NCI-H526 treated with DMSO at 0.1 percent for 48 hours (cell line): Measurements from ENCODE around the gene IQSEC1.

Experiments
- DNase-seq: peaks from one replicate; lab custom pipeline; 2025; lab: John Stamatoyannopoulos, UW

IQSEC1 gene

GRCh38 chr3:12934431-12934830 is 138.8 kb downstream of the IQSEC1 start:
- DNase-seq: no peak

DNA sequence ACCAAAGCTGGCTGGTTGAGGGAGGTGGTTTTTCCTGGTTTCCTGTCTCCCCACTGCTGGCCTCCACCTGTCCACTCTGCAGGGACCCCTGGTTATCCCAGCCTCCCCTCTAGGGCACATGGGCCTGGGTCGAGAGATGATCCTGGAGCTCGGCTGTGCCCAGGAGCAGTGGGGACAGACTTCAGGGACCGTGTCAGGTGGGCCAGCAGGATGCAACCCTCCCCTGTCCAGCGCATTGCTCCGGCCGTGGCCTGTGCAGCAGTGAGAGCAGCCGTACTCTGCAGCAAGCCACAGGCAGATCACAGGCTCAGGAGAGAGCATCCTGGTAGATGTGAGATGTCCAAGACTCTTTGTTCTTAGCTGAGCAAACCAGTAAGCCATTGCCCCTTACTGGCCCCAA is 139.3 kb downstream of the IQSEC1 start:
- no peak for DNase-seq

DNA sequence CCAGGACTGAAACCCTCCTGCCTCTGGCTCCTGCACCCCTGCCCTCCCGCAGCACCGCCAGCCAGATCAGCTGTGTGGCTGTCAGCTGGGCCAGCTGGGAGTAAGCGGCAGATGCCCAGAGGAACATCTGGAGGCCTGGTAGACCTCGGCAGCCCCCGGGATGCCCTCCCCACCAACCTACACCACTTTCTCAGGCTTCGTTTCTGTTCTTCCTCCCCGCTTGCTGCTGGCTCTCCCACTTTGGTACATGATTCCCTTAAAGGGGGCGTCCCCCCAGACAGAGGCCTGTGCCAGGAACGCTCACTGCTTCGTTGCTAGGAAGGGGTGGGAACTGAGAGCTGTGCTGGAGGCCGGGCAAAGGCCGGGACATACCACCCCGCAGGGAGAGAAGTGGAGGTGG is 140.5 kb downstream of the IQSEC1 start:
- no peak for DNase-seq

GRCh38 chr3:12932347-12932746 is 140.9 kb downstream of the IQSEC1 start:
- DNase-seq: no peak

DNA sequence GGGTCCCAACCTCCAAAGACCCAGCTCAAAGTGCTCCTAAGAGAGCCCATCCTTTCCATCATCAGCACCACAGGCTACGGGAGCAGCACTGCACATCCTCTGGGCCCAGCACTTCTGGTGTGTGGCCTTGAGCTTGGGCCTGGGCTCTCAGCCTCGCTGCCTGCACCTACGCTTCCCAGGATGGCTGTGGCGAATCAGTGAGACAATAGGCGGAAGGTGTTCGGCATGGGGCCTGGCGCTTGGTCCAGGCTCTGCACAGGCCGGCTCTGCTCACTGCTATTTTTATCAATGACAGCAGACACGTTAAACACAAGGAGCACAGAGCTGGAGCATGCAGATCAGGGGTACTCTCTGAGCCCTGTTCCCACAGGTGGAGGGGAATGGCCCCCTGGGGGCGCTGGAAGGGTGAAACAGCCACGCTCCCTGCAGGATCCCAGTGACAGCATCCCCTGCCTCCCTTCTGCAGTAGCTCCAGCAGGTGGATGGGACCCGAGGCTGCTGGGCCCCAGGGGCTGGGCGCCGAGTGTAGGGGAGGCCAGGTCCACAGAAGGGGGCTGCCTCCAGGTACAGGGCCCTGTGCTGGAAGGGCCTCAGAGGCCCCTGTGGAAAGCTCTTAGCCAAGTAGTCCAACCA is 141.8 kb downstream of the IQSEC1 start:
- no peak for DNase-seq

DNA sequence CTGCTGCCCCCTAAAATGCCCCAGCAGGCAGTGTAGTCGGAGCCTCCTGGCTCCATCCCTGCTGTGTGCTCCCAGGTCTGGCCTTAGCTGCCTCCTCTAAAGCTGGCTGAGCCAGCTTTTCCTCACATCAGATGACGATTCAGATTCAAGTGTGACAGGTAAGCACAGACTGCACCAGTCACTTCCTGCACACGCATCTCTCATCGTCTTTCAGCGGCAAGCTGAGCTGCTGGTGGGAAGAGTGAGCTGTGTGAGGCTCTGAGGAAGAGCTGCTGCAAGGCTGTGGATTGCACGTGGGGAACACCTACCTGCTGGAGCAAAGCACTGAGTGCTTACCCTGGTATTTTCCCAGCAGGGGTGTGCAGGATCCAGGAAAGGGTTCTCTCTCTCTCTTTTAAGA is 143.4 kb downstream of the IQSEC1 start:
- DNase-seq: no peak

DNA sequence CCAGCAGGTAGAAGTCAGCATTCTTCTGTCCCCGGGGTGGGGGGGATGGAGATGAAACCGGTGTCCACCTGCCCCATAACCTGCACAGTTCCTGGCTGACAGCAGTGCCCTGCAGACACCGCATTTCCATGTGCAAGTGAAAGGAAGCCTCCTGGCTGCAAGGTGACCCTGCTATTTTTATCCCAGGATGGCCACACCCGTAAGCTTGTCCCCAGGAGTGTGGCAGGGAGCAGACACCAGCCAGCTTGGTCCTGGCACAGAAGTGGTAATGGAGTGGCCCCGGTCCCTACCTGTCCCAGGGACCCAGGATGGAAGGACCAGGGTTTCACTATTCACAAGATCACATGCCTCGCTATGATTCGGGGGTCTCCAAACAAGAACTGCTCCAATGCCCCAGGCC is 146.6 kb downstream of the IQSEC1 start:
- no peak for DNase-seq

DNA sequence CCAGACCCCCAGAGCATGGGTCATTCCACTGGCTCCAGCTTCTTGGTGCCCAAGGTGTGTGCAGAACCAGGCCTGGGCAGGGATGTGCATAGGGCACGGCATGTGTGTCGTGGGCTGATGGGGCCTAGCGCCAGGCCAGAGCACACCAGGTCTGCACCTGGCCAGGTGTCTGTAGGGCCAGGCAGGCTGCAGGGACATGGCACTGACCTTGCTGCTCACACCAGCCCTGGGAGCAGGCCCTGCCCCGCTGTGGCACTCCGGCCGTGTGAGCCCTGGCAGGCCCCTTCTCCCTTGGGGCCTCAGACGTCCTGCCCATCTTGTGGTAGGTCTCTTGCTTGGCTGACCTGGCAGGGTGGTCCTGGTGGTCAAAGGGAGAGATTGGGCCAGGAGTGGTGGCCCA is 147.6 kb downstream of the IQSEC1 start:
- no peak for DNase-seq

GRCh38 chr3:12924437-12924836 is 148.8 kb downstream of the IQSEC1 start:
- DNase-seq: no peak

GRCh38 chr3:12922881-12923431 is 150.3 kb downstream of the IQSEC1 start:
- no peak for DNase-seq

DNA sequence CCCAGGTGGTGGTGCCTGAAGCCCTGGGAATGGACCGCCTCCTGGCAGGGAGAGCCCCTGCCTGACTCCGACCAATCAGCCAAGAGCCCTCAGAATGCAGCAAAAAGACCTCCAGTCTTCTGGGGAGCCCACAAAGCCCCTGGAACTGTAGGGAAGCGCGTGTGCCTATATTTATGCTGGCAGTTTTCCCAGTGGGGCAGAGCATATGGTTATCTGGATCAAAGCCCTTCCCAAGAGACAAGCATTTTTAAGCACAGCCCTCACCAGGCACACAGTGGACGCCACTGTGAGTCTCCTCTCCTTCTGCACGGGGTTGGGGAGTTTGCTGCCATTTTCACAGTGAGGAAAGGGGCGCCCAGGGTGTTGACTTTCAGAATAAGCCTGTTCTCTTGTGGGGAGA is 150.9 kb downstream of the IQSEC1 start:
- no peak for DNase-seq

DNA sequence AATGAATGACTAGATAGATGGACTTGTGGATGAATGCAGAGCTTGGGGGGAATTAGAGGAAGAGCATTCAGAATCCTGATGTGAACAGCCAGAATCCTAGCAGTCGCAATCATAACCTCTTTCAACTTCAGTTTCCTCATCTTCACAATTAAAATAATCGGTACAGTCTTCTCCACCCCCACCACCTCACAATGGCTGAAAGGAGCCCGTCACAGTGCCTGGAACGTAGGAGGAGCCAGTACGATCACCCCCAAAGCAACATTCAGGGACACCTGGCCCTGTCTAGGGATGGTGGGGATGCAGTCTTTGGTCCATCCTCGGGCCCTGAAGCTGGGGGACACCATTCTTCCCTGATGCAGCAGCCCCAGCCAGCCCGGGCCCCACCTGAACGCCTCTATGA is 151.5 kb downstream of the IQSEC1 start:
- no peak for DNase-seq

GRCh38 chr3:12920967-12921366 is 152.3 kb downstream of the IQSEC1 start:
- DNase-seq: no peak

GRCh38 chr3:12919205-12919604 is 154.0 kb downstream of the IQSEC1 start:
- no peak for DNase-seq

DNA sequence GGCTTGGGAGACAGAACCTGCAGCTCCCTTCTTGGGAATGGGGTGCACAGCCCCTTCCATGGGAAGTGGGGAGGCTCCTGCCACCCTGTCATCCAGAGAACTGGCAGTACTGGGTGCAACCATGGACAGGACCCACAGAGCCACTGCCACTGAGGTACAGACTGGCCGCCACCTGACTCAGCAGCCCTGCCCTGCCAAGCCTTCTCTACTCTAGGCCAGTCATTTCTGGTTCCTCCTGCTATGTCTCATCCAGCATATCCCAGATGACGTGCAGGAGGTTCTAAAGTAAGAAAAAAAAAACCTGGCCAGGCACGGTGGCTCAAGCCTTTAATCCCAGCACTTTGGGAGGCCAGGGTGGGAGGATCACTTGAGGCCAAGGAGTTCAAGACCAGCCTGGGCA is 155.0 kb downstream of the IQSEC1 start:
- no peak for DNase-seq

DNA sequence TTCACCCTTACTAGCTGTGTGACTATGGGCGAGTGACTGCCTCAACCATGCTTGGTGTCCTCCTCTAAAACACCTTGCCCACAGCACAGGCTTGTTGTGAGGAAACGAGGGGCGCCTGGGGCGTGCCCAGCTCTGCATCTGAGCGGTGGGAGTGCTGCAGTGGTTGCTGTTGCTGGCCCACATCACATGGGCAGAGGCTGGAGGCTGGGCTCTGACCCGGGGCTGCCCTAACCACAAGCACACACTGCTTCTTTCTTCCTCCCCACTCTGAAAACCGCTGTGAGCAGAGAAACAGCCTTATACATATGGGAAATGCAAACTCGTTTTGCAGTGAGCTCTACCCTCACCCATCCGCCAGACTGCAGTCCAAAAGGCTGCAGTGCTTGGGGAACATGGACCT is 157.1 kb downstream of the IQSEC1 start:
- DNase-seq: no peak

- no peak for DNase-seq
These were observed 159.1 kb downstream of the IQSEC1 start for GRCh38 chr3:12914088-12914487.

- DNase-seq: no peak
These were observed 161.3 kb downstream of the IQSEC1 start for GRCh38 chr3:12911881-12912415.

GRCh38 chr3:12910356-12911099 is 162.7 kb downstream of the IQSEC1 start:
- DNase-seq: no peak

DNA sequence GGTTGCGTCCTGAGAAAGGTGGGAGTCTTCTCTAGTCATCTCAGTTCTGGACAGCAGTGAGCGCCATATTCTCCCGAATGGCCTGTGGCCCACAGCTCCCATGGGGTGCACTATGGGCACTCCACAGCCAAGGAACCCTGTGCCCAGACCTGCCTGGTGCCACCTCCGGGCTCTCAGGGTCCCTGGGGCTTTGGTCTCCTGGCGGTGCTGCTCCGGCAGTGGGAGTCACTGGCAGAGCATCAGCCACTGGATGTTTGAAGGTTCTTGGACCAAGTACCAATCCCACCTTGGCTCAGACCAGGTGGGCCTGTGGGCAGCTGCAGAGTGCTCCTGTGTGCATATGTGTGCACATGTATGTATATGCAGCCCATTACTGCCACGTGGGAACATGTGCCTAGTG is 163.5 kb downstream of the IQSEC1 start:
- no peak for DNase-seq

DNA sequence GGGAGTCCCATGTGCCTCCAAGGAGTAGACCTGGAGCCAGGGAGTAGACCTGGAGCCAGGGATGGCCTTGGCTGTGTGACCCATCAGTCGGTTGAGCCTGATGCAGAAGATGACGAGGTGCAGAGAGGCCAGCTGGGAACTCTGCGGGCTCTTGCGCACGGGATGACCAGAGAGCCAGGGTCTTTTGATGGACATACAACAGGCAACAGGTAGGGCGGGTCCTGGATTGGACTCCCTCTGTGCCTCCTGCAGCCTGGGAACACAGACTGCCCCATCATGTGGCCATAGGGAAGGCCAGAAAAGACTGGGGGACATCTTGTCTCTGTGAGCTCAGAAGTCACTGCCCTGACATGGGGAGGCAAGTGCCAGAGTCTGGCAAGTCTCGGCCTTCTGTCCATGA is 164.4 kb downstream of the IQSEC1 start:
- DNase-seq: no peak

DNA sequence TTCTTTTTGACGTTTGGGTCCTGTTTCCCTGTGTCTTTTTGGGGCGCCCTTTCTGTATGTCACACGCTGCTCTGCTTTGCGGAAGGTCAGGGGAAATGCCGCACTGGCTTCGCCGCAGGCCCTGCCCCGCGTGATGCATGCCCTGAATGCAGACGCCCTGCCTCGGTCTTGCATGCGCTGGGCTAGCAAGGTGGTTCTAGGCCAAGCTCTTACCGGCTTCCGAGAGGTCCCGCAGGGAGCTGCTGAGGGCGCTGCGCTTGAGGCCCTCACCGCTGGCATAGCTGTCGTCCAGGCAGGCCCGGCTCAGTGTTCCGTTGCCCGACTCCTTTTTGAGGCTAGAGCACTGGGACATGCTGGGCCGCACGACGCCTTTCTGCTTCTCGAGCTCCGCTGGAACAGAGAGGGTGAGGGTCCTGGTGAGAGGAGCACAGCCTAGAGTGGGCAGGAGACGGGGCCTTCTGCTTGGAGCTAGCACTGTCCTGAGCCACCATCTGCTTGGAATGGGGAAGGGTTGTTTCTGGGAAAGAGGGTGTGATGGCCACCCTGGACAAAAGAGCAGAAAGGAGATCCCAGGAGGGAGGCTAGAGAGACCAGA is 165.0 kb downstream of the IQSEC1 start:
- DNase-seq: no peak

DNA sequence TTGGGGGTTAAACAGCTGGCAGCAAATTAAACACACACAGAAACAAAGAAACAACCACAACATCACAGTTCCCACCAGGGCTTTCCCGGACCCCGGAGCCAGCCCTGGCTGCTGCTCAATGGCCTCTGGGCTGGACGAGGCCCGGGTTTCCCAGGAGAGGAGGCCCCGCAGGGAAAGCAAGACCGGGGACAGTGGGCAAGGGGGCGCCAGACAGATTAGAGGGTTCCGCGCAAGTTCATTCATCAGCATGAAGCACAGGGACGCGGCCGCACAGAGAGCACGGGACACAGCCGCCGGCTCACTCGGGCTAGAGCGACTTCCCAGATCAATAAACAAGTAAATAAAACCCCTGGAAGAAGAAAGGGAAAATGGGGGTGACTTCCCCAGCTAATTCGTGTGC is 165.5 kb downstream of the IQSEC1 start:
- DNase-seq: no peak
